Midbrain (tissue), 1 donor: ENCODE results near the gene TMEM130.
A peak's percentile ranks its signal among the peaks of the same experiment; 100 is the strongest.

ENCODE experiments used
- DNase-seq: peaks from one replicate; lab custom pipeline; 2025; lab: John Stamatoyannopoulos, UW

TMEM130 gene, protein sequence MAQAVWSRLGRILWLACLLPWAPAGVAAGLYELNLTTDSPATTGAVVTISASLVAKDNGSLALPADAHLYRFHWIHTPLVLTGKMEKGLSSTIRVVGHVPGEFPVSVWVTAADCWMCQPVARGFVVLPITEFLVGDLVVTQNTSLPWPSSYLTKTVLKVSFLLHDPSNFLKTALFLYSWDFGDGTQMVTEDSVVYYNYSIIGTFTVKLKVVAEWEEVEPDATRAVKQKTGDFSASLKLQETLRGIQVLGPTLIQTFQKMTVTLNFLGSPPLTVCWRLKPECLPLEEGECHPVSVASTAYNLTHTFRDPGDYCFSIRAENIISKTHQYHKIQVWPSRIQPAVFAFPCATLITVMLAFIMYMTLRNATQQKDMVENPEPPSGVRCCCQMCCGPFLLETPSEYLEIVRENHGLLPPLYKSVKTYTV

DNA sequence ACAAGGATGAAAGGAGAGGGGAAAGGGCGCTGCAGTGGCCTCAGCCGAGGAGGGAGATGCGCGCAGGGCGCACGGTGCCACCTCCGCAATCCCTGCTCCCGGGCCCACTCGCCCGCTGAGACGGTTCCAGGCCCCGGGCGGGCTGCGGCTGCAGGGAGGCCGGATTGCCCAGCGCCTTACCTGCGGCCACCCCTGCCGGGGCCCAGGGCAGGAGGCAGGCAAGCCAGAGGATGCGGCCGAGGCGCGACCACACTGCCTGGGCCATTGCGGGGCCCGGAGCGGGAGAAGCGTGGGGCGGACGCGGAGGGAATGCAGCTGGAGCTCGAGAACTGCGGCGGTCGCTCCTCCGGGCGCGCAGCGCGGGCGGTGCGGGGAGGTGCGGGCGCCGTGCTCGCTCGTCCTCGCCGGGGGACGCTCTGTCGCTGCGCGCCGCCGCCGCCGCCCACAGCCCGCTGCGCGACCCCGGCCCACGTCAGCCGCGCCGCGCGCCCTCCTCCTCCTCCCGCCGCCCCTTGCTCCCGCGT, at the start of gene TMEM130:
TMEM130 (minus strand) TSS at position 418 of the 524 bp plus-strand sequence; CDS start at position 265, 153 bp downstream.
- no peak for DNase-seq

DNA sequence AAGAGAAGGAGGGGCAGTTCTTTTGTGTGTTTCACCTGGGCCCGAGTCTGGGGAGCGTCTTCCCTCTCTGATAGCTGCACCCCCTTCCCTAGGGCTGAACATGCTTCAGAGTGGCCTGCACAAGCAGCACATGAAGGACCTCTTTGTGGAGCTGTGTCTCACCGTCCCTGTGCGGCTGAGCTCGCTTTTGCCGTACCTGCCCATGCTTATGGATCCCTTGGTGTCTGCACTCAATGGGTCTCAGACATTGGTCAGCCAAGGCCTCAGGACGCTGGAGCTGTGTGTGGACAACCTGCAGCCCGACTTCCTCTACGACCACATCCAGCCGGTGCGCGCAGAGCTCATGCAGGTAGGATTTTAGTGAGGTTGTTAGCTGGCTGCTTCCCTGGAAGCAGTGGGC, 47.5 kb upstream of the TMEM130 start:
- no peak for DNase-seq

DNA sequence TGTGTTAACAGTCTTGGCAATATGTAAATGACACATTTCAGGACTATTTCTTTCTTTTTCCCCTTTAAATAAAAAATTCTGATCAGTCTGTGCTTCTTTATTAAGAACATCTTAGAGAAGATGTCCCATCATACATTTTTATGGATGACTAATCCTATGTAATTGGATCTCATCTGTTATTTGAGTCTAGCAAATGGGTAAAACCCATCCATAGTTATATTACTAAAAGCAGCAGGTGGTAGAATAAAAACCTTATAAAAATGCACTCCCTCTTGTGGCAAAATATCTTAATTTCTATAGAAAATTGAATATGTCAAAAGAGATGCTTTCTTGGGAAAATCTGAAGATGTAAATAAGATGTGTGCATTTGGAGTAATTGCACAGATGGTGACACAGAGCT, 43.8 kb upstream of the TMEM130 start:
- DNase-seq: no peak

DNA sequence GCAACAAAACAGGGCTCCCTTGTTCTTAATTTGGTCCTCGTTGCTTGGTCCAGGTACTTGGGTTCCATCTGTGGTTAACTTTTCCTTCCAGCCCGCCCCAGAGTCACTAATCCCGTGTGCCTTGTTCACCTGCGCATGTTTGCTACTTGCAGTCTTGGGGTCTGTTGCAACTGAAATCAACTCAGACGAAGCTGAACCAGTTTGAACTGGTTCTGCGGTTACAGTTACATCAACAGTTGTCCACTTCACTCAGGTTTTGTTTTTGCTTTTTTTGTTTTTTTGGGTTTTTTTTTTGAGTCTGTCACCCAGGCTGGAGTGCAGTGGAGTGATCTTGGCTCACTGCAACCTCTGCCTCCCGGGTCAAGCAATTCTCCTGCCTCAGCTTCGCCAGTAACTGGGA, 43.2 kb upstream of the TMEM130 start:
- DNase-seq: no peak

DNA sequence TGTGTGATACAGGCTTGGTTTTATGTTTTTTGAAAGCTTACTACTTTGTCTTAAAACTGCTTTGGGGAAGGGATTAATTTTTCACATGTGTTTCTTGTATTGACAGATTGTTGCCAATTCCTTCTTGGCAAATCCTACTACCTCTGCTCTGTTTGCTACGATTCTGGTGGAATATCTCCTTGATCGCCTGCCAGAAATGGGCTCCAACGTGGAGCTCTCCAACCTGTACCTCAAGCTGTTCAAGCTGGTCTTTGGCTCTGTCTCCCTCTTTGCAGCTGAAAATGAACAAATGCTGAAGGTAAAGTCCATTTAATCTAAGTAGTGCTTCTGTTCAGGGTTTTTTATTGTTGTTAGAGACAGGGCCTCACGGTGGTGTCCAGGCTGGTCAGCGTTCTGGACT, 42.1 kb upstream of the TMEM130 start:
- DNase-seq: no peak

DNA sequence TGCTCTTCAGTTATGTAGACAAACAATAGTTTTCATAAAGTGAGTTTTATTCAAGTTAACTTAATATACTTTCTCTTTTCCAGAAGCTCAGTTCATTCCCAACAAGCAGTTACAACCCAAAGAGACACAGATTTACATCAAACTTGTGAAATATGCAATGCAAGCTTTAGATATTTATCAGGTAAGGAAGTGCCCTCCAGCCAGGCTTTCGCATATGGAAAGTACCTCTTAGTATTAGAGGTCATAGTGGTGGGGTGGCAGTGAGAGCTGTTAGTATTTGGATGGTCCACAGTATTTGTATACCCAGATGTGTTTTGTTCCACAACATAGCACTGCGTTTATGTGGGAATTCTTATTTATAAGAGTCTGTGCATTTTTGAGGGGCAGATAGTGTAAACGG, 40.6 kb upstream of the TMEM130 start:
- no peak for DNase-seq

DNA sequence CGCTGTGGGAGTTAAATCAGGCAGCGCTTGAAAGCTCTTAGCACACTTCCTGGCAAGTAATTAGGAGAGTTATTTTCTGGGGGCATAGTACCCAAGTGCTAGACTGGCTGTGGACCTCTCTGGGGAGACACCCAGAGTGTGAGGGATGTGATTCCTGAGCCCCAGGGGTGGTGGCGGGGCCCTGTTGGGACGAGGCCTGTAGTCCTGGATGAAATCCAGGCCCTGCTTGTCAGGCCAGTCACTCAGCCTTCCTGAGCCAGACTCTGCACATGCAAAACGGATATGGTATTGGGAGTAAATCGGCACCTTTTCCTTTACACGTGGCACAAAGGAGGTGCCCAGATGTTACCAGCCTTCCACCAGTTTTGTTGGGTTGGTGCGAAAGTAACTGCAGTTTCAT, 39.7 kb upstream of the TMEM130 start:
- no peak for DNase-seq

DNA sequence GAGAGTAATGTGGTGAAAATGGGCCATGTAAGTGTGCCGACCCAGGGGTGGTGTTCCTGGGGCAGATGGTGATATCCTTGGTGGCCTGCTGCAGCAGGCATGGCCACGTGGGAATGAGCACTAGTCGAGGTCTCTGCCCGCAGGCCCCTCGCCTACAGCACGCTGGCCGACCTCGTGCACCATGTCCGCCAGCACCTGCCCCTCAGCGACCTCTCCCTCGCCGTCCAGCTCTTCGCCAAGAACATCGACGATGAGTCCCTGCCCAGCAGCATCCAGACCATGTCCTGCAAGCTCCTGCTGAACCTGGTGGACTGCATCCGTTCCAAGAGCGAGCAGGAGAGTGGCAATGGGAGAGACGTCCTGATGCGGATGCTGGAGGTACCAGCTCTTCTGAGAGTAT, 38.8 kb upstream of the TMEM130 start:
- no peak for DNase-seq

DNA sequence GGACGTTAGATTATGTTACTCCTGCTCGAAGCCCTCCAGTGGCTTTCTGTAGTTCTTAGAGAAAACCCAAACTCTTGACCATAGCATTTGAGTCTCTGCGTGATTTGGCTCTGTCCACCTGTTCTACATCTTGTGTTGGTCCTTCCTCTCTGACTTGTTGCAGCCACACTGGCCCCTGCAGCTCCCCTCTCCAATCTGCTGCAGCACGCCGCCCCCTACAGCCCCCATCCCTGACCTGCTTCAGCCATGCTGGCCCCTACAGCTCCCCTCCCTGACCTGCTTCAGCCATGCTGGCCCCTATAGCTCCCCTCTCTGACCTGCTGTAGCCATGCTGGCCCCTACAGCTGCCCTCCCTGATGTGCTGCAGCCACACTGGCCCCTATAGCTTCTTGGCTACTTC, 37.8 kb upstream of the TMEM130 start:
- no peak for DNase-seq

DNA sequence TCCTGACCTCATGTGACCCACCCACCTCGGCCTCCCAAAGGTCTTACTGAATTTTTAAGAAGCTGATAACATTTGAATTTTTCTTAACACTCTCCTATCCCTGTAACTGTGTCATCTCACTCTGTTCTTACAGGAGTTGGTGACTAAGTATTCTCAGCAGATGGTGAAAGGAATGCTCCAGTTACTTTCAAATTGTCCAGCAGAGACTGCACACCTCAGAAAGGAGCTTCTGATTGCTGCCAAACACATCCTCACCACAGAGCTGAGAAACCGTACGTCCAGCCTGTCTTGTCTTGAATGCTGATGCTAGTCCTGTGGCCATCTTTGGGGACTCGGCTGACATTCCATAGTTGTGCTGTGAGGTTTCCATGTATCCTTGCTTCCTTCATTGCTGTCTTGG, 33.4 kb upstream of the TMEM130 start:
- DNase-seq: no peak

DNA sequence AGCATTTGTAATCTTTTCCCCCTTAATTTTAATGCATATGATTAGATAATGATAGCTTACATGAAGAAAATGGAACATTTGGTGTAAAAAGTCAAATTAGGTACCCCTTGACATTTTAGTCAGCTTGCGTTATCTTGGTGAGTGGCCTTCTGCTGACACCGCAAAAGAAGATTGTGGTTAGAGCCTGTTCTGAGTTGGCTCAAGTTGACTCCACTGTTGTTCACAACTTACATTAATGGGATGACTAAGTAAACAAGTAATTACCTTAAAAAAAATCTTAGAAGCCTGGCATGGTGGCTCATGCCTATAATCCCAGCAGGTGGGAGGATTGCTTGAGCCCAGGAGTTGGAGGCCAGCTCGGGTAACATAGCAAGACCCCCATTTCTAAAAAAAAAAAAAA, 32.7 kb upstream of the TMEM130 start:
- no peak for DNase-seq

DNA sequence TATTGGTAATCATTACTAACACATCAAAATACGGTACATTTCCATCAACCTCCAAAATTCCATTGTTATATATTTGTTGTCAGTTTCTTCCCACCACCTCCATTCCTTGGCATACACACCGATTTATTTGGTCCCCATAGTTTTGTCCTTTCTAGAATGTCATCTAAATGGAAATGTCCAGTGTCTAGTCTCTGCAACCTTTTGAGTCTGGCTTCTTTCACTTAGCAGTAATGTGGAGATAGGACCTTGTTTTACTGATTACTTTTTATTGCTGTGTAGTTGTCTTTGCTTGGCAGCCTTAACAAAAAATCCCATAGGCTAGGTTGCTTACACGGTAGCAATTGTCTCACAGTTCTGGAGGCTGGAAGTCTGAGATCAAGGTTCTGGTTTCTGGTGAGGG, 31.0 kb upstream of the TMEM130 start:
- DNase-seq: no peak

DNA sequence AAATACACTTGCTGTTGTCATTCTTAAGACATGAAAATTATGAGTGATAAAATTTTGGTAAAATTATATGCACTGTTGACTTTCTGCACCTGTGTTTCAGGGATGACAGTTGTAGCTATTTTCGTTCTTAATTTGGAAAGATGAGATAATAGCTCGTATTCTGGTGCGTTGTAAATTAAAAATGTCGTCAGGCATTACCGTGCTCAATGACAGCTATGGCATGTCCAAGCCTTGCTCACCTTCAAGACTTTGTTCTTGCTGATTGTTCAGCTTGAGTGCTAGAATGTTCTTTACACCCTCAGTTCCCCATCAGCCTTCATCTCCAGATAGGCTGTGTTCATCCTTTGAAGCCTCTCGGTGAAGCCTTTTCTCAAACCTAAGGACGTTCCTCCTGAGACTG, 30.0 kb upstream of the TMEM130 start:
- DNase-seq: no peak

DNA sequence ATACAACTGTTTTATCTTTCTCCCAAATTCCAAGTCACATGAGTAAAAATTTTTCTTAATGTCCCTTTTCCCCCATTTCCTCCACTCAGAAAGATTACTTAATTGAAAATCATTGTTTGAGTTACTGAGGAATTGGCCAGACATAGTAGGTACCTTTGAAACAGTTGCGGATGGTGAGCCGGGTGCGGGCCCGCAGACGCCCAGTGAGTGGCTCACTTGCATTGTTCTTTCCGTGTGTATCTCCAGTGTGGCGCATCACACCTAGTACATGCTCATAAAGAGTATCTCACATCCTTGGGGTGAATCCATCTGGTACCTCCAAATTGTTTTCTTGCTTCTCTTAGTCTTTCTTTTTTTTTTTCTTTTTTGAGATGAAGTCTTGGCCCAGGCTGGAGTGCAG, 22.8 kb upstream of the TMEM130 start:
- DNase-seq: no peak

DNA sequence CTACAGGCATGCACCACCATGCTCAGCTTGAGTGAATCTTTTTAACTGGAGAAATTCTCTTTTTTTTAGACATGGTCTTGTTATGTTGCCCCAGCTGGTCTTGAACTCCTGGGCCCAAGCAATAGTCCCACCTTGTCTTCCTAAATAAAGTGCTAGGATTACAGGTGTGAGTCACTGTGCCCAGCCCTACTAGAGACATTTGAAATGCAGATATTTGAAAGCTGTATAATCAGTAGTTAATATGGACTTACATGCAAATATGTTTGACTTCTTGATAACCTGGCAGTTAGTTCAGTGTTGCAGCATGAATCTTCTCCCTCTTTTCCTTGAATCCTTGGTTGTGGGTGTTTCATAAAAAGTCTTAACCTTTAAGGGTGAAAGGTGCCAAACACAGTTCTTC, 17.2 kb upstream of the TMEM130 start:
- DNase-seq: no peak

DNA sequence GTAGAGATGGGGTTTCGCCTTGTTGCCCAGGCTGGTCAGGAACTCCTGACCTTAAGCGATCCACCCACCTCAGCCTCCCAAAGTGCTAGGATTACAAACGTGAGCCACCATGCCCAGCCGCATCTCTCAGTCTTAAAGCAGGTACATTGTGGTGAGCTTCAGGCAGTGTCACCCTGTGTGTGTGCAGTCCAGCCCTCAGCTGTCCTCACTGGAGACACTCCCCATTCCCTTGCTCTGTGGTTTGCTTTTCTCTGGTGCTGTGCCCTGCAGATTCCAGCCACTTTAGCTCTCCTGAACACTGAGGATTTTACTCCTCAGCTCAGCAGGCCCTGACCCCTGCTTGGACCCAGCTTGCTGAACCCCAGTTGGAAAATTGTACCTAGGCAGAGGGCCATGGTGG, 14.6 kb upstream of the TMEM130 start:
- no peak for DNase-seq

DNA sequence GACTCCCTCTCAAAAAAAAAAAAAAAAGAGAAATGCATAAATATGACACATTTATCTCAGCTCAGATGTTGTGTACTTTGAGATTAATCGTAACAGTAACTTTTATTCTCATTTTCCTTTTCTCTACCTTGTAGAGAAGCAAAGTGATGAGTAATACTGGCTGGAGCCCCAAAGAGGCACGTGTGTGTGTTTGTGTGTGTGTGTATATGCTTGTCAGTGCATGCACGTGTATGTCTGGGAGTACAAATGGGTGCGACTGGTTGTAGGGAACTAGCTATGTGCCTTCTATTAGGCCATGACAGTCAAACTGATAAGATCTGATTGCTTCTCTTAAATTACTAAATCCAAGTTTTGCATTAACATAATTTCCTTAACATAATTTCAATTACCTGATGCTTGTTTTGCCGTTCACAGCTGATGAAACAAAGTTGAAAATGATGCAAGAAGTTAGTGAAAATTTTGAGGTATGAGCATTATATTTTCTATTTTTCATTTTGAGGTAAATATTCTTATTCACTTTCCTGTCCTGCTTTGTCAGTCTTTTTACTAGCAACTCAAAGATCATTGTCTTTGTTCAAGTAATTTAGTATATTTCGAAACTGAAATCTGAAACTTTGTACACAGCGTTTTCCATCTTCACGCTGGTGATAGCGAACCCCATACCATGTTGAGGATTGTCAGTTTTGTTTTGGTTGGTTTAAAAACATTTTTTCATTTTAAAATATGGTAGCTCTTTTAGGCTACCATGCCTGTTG, 11.9 kb upstream of the TMEM130 start:
- DNase-seq: no peak

DNA sequence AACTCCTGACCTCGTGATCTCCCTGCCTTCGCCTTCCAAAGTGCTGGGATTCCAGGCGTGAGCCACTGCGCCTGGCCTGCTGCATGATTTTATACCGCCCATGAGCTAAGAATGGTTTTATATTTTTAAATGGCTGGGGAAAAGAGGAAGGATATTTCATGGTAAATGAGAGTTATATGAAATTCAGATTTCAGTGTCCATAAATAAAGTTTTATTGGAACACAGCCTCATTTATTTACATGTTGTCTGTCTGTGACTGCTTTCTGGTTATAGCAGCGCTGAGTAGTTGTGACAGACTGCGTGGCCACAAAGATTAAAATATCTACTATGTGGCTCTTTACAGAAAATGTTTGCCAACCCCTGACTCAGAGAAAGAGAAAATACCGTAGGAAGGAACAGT, 10.7 kb upstream of the TMEM130 start:
- DNase-seq: no peak

DNA sequence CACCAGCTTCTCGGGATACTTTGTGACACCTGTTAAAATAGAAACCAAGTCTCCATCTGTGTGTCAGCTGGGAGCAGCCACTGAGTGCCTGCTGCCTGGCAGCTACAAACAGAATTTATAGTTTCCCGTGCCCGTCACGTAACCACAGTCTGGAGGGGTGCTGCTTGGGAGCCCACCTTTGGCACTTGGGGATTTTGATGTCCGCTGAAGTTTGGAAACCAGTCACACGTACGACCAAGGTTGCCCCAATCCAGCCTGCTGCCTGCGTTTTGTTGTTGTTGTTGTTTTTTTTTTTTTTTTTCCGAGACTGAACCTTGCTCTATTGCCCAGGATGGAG, 10.1 kb upstream of the TMEM130 start:
- DNase-seq: no peak

DNA sequence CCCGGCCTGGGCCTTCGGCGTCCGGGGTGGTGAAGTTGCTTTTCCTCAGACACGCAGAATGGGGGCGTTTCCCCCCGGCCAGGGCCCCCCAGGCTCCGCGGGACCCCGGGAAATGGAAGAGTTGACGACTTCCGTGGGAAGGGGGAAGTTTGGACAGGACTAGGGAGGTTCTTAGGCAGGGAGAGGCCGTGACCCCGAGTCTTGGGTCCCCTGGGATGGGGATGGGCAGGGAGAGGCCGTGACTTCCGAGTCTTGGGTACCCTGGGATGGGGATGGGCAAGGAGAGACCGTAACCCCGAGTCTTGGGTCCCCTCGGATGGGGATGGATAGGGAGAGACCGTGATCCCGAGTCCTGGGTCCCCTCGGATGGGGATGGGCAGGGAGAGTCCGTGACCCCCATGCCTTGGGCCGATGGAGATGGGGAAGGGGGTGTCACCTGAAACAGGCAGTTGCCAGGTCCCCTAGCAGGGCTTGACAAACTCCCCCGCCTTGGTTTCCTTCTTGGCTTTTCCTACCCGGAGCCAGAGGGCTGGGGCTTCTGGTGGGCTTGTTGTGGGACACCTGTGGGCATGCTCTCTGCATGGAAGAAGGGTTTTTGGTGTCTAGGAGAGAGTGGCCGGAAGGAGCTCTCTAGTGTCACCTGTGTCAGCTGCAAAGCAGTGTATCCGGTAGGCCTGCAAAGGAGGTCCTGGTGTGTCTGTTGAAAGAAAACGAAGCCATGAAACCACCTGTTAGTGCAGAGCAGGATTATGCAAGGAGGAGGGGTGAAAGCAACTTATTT, 9.6 kb upstream of the TMEM130 start:
- no peak for DNase-seq

DNA sequence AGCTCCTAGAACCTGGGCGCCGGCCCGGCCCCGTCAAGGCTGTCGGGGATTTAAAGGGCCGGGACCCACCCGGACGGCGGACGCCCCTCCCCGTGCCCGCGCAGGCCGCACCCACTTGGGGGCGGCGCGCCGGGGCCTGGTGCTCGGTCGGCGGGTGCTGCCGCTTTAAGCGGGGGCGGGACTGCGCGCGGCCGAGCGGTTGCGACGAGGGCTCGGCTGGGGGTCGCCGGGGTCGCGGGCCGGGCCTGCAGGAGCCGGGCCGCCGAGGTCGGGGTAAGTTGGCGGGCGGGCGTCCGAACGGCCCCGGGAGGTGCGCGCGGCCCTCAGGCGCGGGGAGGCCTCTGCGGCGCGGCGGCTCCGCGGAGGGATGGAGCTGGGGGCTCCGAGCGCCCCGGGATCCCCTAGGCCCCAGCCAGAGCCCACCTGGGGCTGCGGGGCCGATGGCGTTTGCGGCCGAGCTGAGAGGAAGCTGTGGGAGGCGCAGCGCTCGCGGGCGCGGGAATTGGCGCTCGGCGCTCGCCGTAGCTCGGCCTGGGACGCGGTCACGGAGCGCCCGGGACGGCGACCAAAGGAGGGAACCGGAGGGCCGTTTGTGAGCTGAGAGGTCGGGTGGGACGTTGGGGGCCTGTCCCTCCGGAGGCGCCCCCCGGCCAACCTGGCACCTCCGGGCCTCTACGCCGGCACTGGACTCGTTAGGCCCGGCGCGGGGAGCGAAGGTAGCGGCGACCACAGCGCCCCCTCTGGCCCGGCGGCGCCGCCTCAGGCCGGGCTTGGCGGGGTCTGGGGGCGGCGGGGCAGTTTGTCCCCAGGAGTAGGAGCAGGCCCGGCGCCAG, 8.8 kb upstream of the TMEM130 start, which contains the start of gene TRRAP:
TRRAP (plus strand) TSS at position 168 of the 833 bp plus-strand sequence. CDS start 2,619 bp downstream, outside the sequence.
- peak; percentile 54 for DNase-seq
